ENCODE data around the gene U2SURP. TPM values are rescaled to one million over a fixed set of nuclear protein-coding genes. Genes with fewer than 3 reads are reported as not detected.
"Not testable (repeated sequence)": the region's sequence is repeated elsewhere in the genome, so short reads cannot be mapped to it uniquely, and the experiment has no call there.

U2SURP gene
- total RNA-seq, 2 donors from 2014 or later, result 55.1 to 69.1 TPM

DNA sequence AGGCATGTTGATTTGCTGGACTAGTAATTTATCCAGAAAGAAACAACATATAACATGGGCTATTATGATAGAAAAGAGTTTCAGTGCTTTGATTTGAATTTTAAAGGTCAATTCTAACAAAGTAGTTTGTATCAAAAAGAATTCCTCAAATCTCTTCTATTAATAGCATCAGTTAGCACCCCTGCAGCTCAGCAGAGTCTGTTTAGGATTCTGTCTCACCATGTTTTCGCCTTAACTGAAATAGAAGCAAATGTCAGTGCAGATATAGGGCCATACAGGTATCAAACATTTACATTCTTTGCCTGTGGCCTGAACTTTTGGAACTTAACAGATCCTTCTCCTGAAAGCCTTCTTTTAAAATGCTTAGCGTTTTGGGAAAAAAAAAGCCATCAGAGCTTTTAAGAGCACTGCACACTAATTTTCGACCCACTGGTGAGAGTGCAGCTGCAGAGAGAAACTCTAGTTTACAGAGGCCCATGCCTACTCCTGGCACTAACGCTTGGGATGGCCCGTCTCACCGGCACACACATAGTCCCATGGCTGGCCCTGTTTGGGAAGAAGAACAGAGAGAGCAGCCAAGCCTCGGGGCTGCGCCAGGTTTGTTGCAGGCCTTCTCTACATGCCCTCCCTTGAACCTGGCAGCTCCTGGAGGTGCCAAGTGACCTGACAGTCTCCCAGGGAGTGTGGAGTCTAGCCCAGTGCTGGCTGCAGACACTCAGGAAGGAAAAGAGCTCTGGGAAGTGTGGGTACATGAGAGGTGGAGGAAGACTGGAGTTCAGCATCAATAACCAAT is 28.0 kb upstream of the U2SURP start:
- intact Hi-C loops (cut with DNase I, micrococcal nuclease), result no loop called here
- no peak for DNase-seq

DNA sequence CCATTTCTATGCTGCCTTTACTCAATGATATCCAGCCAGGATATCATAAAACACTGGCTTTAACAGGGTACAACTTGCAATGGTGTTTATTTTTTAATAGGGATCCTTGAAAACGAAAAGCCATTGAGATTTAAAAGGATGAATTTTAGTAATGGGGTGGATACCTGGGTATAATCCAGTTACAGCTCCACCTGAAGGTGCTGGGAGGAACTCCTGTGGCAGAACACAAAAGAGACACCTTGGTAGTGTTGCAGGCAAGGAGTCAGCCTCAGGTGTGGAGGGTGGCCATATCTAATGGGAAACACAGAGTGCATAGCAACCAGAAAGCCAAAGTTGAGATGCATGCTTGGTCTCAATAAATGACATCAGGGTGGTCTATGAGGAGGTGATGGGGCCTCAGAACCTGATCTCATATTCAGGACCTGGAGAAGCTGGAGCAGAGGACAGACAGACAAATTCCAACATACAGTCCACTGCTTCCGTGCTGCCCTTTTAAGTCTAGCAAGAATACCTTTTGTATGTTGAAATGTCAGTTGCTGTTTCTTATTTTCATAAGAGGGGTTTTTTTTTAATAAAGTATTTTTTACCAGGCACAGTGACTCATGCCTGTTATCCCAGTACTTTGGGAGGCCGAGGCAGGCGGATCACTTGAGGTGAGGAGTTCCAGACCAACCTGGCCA is 25.9 kb upstream of the U2SURP start:
- DNase-seq, result no peak
- intact Hi-C loops (cut with DNase I, micrococcal nuclease), result no loop called here
- ATAC-seq, result no peak

More for the DNA sequence above, 28.0 kb upstream of the U2SURP start:
- ATAC-seq, result no peak

DNA sequence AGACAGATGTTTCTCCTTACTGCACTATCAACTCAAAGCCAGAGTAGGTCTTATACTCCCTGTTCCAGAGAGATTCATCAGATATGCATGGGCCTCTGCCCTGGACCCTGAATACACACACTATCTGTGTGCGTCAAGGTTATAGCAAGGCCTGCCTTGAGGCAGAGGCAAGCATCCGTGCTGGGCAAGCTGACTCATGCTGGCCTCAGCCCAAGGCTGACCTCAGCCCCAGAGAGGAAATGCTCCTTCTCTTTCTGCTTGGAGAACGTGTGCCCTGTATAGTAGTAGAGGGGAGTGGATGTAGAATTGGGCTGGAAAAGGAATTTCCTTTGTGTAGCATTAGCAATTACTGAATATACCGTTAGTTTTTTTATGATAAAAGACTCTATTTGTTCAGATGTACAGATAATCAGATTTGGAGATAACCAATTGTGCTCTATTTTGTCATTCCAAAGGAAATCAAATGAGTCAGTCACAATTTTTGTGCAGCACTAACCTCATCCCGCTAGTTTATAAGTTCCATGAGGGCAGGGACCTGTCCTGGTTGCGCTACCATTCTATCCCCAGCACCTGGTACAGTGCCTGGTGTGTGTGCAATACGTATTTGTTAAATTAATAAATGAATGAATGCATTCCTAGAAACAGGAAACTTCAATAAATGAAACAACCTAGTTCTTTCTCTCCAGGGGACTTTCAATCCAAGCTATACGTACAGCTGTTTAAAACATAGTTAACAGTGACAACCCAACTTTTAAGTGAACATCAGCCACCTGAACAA is 24.6 kb upstream of the U2SURP start:
- ATAC-seq (peak; percentile 40), DNase-seq (peak in 1 of 2 donors; percentile 45)
- intact Hi-C loops (cut with DNase I, micrococcal nuclease), result no loop called here

DNA sequence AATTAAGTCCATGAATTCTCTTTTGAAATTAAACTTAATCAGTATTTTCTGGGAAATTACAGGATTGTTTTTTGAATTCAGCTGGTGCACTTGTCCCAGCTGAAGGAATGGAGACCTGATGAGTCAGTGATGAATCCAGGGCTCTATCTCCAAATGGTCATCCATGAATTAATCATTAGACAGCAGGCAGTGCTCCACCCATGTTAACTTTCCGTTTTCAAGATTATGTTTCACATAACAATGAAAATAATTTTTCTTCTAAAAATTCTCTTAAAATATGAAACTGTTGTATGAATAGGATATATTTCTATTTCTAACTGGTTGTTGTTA is 24.0 kb upstream of the U2SURP start:
- ATAC-seq, result no peak
- DNase-seq, result no peak
- intact Hi-C loops (cut with DNase I, micrococcal nuclease), result no loop called here

DNA sequence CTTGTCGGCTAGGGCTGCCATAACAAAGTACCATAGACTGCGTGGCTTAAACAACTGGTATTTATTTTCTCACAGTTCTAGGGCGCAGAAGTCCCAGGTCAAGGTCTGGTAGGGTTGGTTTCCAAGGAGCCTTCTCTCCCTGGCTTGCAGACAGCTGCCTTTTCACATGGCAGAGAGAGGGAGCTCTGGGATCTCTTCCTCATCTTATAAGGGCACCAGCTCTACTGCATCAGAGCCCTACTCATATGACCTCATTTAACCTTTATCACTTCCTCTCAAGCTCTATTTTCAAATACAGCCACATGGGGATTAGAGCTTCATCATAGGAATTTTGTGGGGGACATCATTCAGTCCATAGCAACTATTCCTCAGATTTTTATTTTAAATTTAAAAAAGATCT is 20.3 kb upstream of the U2SURP start:
- DNase-seq (no peak), ATAC-seq (no peak)
- intact Hi-C loops (cut with DNase I, micrococcal nuclease), result no loop called here

DNA sequence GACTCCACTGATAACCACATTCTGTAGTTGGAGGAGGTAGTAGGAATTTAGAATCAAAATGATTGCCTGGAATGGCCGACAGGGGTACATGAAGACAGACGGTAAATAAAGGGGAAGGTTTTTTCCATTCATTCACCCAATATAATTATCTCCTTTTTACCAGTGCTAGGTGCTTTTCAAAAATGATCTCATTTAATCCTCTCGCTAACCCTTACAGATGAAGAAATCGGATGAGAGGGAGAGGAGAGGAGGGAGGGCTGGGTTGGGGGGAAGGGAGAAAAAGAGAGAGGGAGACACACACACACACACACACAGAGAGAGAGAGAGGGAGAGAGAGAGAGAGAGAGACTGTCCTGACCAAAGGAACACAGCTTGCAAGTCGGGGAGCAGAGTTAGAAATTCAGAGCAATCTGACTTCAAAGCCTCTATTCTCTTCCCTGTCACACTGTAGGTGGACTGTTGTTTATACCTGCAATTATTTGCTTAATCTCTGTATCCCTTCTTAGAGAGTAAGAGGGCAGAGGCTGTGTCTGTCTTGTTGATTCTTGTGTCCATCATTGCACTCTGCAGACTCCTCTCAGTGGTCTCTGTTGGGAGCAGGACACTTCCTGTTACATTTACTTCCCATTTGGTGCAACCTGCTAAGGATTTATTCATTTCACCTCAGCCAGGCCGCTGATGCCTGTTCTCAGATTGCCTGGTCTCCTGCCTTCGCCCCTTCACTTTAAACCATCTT is 19.2 kb upstream of the U2SURP start:
- intact Hi-C loops (cut with DNase I, micrococcal nuclease), result no loop called here
- no peak for DNase-seq
- ATAC-seq, result no peak

DNA sequence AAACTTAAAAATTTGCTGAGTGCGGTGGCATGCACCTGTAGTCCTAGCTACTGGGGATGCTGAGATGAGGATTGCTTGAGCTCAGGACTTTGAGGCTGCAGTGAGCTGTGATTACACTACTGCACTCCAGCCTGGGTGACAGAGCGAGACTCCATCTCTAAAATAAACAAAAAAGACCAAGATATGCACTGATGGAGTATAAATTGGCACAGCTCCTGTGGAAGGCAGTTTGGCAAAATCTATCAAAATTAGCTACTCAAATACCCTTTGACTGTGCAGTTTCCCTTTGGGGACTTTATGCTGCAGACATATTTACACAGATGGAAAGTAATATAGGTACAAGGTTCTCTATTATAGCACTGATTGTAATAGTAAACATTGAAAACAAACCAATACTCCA is 18.1 kb upstream of the U2SURP start:
- ATAC-seq (no peak), DNase-seq (no peak)
- intact Hi-C loops (cut with DNase I, micrococcal nuclease), result no loop called here

DNA sequence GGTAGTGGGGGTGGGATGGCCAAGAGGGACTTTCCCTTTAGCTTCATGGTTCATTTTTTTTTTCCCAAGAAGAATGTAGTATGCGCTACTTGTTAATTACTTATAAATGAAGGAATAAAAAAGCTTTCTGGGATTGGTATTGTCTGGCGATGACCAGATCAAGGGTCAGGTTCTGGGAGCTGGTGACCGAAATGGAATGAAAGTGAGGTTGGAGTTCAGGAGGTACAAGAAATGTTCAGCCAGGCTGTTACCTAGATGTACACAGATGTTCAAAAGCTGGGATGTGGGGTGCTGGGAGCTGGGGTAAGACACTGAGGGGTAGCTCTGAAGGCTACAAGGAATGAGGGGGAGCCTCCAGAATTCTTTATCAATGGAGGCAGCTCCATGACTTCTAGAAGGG is 17.1 kb upstream of the U2SURP start:
- ATAC-seq (no peak), DNase-seq (no peak)
- intact Hi-C loops (cut with DNase I, micrococcal nuclease), result no loop called here

DNA sequence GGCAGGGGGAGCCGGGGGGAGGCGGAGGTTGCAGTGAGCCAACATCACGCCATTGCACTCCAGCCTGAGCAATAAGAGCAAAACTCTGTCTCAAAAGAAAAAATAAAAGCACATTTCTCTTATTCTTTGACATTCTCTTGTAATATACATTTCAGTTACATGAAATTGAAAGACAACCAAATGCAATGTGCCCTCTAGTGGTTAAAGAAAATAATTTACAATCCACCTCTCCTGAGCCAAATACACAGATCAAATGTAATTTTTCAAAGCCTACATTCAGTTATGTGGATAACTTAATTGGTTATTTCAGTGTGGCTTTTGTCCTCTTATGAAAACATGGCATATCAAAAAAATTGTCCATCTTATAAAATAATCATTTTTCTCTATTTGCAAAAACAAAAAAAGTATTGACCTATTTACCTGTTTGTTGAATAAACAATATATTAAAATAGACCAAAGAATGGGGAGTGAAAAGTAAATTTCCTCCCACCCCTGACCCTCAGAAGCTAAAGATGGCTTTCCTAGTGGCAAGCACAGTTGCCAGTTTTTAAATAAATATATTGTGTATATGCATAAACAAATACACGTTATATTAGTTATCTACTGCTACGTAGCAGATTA is 14.2 kb upstream of the U2SURP start:
- ATAC-seq (peak; percentile 36), DNase-seq (no peak)
- intact Hi-C loops (cut with DNase I, micrococcal nuclease), result loop anchor here in 1 of 2 donors (5.0 kb wide), 1 partner anchor 155 kb away; no protein-coding TSS in a partner anchor

DNA sequence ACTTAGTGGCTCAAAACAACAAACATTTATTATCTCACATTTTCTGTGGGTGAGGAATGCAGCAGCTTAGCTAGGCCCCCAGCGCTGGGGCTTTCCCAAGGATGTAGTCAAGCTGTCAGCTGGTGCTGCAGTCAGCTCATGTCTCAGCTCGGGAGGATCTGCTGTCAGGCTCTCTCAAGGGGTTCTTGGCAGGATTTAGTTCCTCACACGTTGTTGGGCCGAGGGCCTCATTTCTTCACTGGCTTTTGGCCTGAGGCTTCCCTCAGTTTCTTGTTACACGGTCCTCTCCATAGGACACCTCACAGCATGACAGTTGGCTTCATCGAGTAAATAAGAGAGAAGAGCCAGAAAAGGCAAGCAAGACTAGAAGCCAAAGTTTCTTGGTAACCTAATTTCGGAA is 13.7 kb upstream of the U2SURP start:
- DNase-seq (no peak), ATAC-seq (no peak)
- intact Hi-C loops (cut with DNase I, micrococcal nuclease), result loop anchor here in 1 of 2 donors (5.0 kb wide), 1 partner anchor 155 kb away; no protein-coding TSS in a partner anchor

DNA sequence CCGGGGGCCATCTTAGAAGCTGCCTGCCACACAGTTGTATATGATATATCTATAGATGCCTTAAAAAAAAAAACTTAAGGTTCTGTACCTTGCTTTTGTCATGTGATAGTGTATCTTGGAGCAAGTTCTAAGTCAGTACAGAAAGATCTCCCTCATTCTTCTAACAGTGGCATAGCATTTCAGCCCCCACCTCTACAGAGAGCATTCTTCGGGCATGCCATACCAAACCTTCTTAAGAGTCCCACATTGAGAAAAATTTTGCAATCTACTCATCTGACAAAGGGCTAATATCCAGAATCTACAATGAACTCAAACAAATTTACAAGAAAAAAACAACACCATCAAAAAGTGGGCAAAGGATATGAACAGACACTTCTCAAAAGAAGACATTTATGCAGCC is 13.1 kb upstream of the U2SURP start:
- DNase-seq, ATAC-seq: not testable (repeated sequence)
- intact Hi-C loops (cut with DNase I, micrococcal nuclease), result loop anchor here in 1 of 2 donors (5.0 kb wide), 1 partner anchor 156 kb away; no protein-coding TSS in a partner anchor

DNA sequence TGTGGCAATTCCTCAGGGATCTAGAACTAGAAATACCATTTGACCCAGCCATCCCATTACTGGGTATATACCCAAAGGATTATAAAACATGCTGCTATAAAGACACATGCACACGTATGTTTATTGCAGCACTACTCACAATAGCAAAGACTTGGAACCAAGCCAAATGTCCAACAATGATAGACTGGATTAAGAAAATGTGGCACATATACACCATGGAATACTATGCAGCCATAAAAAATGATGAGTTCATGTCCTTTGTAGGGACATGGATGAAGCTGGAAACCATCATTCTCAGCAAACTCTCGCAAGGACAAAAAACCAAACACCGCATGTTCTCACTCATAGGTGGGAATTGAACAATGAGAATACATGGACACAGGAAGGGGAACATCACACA is 12.5 kb upstream of the U2SURP start:
- not testable (repeated sequence) for DNase-seq, ATAC-seq
- intact Hi-C loops (cut with DNase I, micrococcal nuclease), result loop anchor here in 1 of 2 donors (5.0 kb wide), 1 partner anchor 157 kb away; no protein-coding TSS in a partner anchor

DNA sequence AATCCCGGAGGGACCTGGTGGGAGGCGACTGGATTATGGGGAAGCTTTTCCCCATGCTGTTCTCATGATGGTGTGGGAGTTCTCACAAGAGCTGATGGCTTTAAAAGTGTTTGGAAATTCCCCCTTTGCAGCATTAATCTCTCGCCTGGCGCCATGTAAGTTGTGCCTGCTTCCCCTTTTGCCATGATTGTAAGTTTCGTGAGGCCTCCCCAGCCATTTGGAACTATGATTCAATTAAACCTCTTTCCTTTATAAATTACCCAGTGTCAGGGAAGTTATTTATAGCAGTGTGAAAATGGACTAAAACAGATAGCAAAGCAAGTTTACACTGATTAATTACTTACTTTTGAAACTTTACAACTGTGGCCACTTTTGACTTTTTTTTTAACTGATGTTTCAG is 10.6 kb upstream of the U2SURP start:
- ATAC-seq, result no peak
- DNase-seq, result no peak
- intact Hi-C loops (cut with DNase I, micrococcal nuclease), result loop anchor here in 1 of 2 donors (10.0 kb wide), 1 partner anchor 406 kb away; no protein-coding TSS in a partner anchor

DNA sequence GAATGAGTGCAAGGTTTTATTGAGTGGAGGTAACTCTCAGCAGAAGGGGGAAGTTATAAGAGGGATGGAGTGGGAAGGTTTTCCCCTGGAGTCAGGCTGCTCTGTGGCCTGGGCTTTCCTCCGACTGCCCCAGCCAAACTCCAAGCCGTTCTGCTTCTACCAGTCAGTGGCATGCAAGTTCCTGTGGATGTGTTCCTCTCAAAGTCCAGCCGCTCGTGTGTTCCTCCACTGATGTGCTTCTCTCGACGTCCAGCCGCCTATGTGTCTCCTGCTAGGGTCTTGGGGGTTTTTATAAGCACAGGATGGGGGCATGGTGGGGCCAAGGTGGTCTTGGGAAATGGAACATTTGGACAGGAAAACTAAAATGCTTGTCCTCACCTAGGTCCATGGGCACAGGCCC is 9.0 kb upstream of the U2SURP start:
- intact Hi-C loops (cut with DNase I, micrococcal nuclease), result loop anchor here in 1 of 2 donors (10.0 kb wide), 1 partner anchor 408 kb away; no protein-coding TSS in a partner anchor
- DNase-seq, result no peak
- no peak for ATAC-seq

DNA sequence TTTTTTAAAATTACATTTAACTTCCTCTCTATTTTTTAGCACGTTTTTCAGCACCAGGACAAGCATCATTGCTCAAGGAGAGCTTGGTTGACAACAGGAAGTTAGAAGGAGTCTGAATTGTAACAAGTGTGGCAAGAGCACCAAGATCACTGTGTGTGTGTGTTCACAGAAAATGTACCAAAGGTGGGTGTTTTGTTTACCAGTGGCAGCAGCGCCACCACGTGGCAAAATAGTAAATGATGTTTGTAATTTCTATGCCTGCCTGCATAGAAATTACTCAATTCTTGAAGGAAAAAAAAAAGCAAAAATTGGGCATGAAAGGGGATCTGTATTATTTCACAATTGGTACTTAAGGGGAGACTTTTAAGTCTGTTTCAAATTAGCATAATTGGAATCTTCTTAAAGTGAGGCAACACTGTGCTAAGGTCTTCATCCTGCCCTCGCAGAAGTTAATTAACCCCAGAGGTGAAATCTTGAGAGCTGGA is 7.4 kb upstream of the U2SURP start:
- peak; percentile 52 for ATAC-seq
- intact Hi-C loops (cut with DNase I, micrococcal nuclease), result loop anchor here in 1 of 2 donors (10.0 kb wide), 1 partner anchor 409 kb away; no protein-coding TSS in a partner anchor
- peak in 1 of 2 donors; percentile 68 for DNase-seq

DNA sequence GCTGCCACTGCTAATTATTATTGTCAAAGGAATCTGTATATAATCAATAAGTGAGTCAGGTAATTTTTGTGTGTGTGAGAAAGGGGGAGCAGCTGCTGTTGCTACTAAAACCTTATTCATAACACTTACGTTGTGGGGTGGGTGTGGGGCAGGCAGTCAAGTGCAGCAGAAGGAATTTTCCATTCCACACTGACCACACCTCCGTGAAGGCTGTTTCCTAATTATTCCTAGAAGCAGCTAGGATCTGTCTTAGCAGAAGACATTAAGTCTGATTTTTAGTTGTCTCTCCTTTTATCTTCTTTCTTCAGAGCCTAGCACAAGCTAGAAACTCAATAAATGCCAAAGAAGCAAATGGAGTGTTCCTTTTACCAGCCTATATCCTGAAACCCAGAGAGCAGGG is 4.0 kb upstream of the U2SURP start:
- ATAC-seq (no peak), DNase-seq (no peak)
- intact Hi-C loops (cut with DNase I, micrococcal nuclease), result loop anchor here in 1 of 2 donors (10.0 kb wide), 1 partner anchor 413 kb away; no protein-coding TSS in a partner anchor

DNA sequence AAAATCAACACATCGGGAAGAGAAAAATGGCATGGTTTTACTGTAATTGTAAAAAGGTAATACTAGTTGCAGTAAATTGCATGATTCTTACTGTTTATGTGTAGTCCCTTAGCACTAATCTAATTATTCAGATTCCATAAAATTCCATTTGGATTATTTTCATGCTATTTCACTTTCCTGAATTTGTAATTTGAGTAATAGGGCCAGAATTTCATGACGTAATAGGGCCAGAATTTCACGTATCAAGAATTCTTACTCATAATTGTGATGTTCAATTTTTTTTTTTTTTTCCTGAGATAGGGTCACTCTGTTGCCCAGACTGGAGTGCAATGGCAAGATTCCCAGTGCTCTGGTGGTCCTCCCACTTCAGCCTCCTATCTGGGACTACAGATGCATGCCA is 2.9 kb upstream of the U2SURP start:
- DNase-seq (no peak), ATAC-seq (no peak)
- intact Hi-C loops (cut with DNase I, micrococcal nuclease), result loop anchor here in 1 of 2 donors (10.0 kb wide), 1 partner anchor 414 kb away; no protein-coding TSS in a partner anchor

DNA sequence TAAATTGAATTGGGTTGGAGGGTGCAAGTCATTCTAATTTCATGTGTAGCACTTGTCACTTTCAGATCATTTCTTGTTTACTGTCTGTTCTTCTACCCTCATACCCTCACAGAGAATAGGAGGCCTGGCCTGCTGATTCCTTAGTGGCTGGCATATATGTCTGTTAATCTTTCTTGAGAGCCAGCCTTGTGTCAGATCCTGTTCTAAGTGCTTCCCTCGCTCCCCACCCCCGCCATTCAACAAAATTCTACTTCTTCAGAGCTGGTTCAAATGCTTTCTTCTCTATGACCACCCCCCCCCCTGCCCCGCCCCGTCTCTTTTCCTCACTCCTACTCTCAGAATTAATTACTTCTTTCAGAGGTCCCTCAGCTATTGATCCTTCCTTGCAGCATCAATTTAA is 1.5 kb upstream of the U2SURP start:
- intact Hi-C loops (cut with DNase I, micrococcal nuclease), result loop anchor here in 1 of 2 donors (10.0 kb wide), 1 partner anchor 415 kb away; no protein-coding TSS in a partner anchor
- DNase-seq (no peak), ATAC-seq (no peak)

Data from left colon (tissue), 2 donors.